Measurements from ENCODE around the gene ARHGAP23.

The ARHGAP23 gene

GRCh38 chr17:38507921-38508569, 79.8 kb downstream of the ARHGAP23 start:
- no peak for TF ChIP-seq CTCF (conservative IDR thresholded peaks at IDR 0.05; ENCODE audit: low read length)
- no peak for TF ChIP-seq EZH2phosphoT487 (IDR thresholded peaks at IDR 0.05; ENCODE audit: borderline replicate concordance)
- Histone ChIP-seq H3K36me3 (ENCODE audit: insufficient read depth, low read length) (peaks cover 20% of the 10 kb centered on the region; the same call in 1 of the 2 replicates), H3K9me3 (ENCODE audit: insufficient read depth, low read depth, low read length) (no peaks in the 10 kb centered on the region), H4K20me1 (ENCODE audit: insufficient read depth, low read length, poor library complexity, severe bottlenecking) (no peaks in the 10 kb centered on the region), H3K4me3 (ENCODE audit: low read length, poor library complexity, severe bottlenecking) (no peak overlapping the region), H3K9me2 (replicated peaks; ENCODE audit: low read depth, low read length) (no peaks in the 10 kb centered on the region), H3K27me3 (ENCODE audit: insufficient read depth, low read length, poor library complexity, severe bottlenecking) (no peaks in the 10 kb centered on the region), H2AFZ (ENCODE audit: low read length) (no peak overlapping the region), H3K4me1 (ENCODE audit: insufficient read depth, low read length, poor library complexity, severe bottlenecking) (no peaks in the 10 kb centered on the region), H3K9ac (ENCODE audit: low read depth, low read length, poor library complexity, severe bottlenecking) (no peak overlapping the region), H3K79me2 (ENCODE audit: insufficient read depth, low read length) (no peaks in the 10 kb centered on the region), H3F3A (ENCODE audit: low read depth) (no peaks in the 10 kb centered on the region), H3K4me2 (ENCODE audit: low read depth, low read length, poor library complexity, severe bottlenecking) (no peak overlapping the region)

- H3K4me1 ChIP-seq (ENCODE audit: insufficient read depth, low read length, poor library complexity, severe bottlenecking) = no peaks in the 10 kb centered on the region
- peaks cover 19% of the 10 kb centered on the region; the same call in 1 of the 2 replicates for H3K36me3 ChIP-seq (ENCODE audit: insufficient read depth, low read length)
- H3K27me3 ChIP-seq (ENCODE audit: insufficient read depth, low read length, poor library complexity, severe bottlenecking) = no peaks in the 10 kb centered on the region
- no peaks in the 10 kb centered on the region for H3K9me3 ChIP-seq (ENCODE audit: insufficient read depth, low read depth, low read length)
- TF ChIP-seq EZH2phosphoT487 (IDR thresholded peaks at IDR 0.05; ENCODE audit: borderline replicate concordance) (no peak), CTCF (conservative IDR thresholded peaks at IDR 0.05; ENCODE audit: low read length) (no peak)
- no peaks in the 10 kb centered on the region for H4K20me1 ChIP-seq (ENCODE audit: insufficient read depth, low read length, poor library complexity, severe bottlenecking)
- H3K9me2 ChIP-seq (replicated peaks; ENCODE audit: low read depth, low read length) = no peaks in the 10 kb centered on the region
- no peak overlapping the region for H3K4me3 ChIP-seq (ENCODE audit: low read length, poor library complexity, severe bottlenecking)
- H2AFZ ChIP-seq (ENCODE audit: low read length) = no peak overlapping the region
- no peaks in the 10 kb centered on the region for H3K79me2 ChIP-seq (ENCODE audit: insufficient read depth, low read length)
- no peak overlapping the region for H3K4me2 ChIP-seq (ENCODE audit: low read depth, low read length, poor library complexity, severe bottlenecking)
- no peak overlapping the region for H3K9ac ChIP-seq (ENCODE audit: low read depth, low read length, poor library complexity, severe bottlenecking)
- H3F3A ChIP-seq (ENCODE audit: low read depth) = no peaks in the 10 kb centered on the region
These were observed 80.3 kb downstream of the ARHGAP23 start for GRCh38 chr17:38508570-38508950.

GRCh38 chr17:38508954-38509771, 80.9 kb downstream of the ARHGAP23 start:
- no peak for TF ChIP-seq EZH2phosphoT487 (IDR thresholded peaks at IDR 0.05; ENCODE audit: borderline replicate concordance)
- peak; percentile 45 for TF ChIP-seq CTCF (conservative IDR thresholded peaks at IDR 0.05; ENCODE audit: low read length)

More at GRCh38 chr17:38508954-38509771, 80.9 kb downstream of the ARHGAP23 start:
- Histone ChIP-seq H2AFZ (ENCODE audit: low read length) (no peak overlapping the region), H3F3A (ENCODE audit: low read depth) (no peaks in the 10 kb centered on the region), H3K9ac (ENCODE audit: low read depth, low read length, poor library complexity, severe bottlenecking) (no peak overlapping the region), H3K36me3 (ENCODE audit: insufficient read depth, low read length) (peaks cover 13% of the 10 kb centered on the region; the same call in 1 of the 2 replicates), H4K20me1 (ENCODE audit: insufficient read depth, low read length, poor library complexity, severe bottlenecking) (no peaks in the 10 kb centered on the region), H3K27me3 (ENCODE audit: insufficient read depth, low read length, poor library complexity, severe bottlenecking) (no peaks in the 10 kb centered on the region), H3K9me2 (replicated peaks; ENCODE audit: low read depth, low read length) (no peaks in the 10 kb centered on the region), H3K9me3 (ENCODE audit: insufficient read depth, low read depth, low read length) (no peaks in the 10 kb centered on the region), H3K79me2 (ENCODE audit: insufficient read depth, low read length) (no peaks in the 10 kb centered on the region), H3K4me3 (ENCODE audit: low read length, poor library complexity, severe bottlenecking) (no peak overlapping the region), H3K4me1 (ENCODE audit: insufficient read depth, low read length, poor library complexity, severe bottlenecking) (no peaks in the 10 kb centered on the region), H3K4me2 (ENCODE audit: low read depth, low read length, poor library complexity, severe bottlenecking) (no peak overlapping the region)
